Measurements from ENCODE around the gene METTL9. TPM values are rescaled to one million over a fixed set of nuclear protein-coding genes. Genes with fewer than 3 reads are reported as not detected.

METTL9 gene
- total and polyA plus RNA-seq, 2 of the 13 experiments (the other 11 are each of a cell fraction or from before 2014, with no cell fraction given) = 123 to 204 TPM

GRCh38 chr16:21647562-21648164 lies 48.3 kb downstream of the METTL9 start (continued):
- TF ChIP-seq ARID4A (CRISPR knock-in tag; IDR thresholded peaks at IDR 0.05; ENCODE audit: borderline replicate concordance) (no peak), TP53 (CRISPR knock-in tag; conservative IDR thresholded peaks at IDR 0.05) (no peak), ATF7 (IDR thresholded peaks at IDR 0.05) (no peak), ATF7 (CRISPR knock-in tag; IDR thresholded peaks at IDR 0.05) (no peak), HBP1 (CRISPR knock-in tag; IDR thresholded peaks at IDR 0.05; ENCODE audit: low read depth) (no peak), HNRNPH1 (optimal IDR thresholded peaks at IDR 0.05; ENCODE audit: low read depth, low read length) (no peak), DMAP1 (CRISPR knock-in tag; IDR thresholded peaks at IDR 0.05) (no peak), ZNF75D (CRISPR knock-in tag; IDR thresholded peaks at IDR 0.05; ENCODE audit: borderline replicate concordance) (no peak), KLF6 (CRISPR knock-in tag; IDR thresholded peaks at IDR 0.05) (no peak), ZNF350 (CRISPR knock-in tag; IDR thresholded peaks at IDR 0.05; ENCODE audit: borderline replicate concordance, low read depth) (peak; percentile 39; the same call in 1 of the 2 replicates), SMAD3 (CRISPR knock-in tag; IDR thresholded peaks at IDR 0.05) (no peak), ZNF839 (CRISPR knock-in tag; IDR thresholded peaks at IDR 0.05; ENCODE audit: borderline replicate concordance) (no peak), HMGXB3 (CRISPR knock-in tag; IDR thresholded peaks at IDR 0.05; ENCODE audit: borderline replicate concordance) (peak; percentile 30; the same call in 1 of the 2 replicates)

Data from HepG2 (cell line).